GM23338 (cell line): Measurements from ENCODE around the gene DFFA. TPM values are rescaled to one million over a fixed set of nuclear protein-coding genes. Genes with fewer than 3 reads are reported as not detected.
"Not testable (repeated sequence)": the region's sequence is repeated elsewhere in the genome, so short reads cannot be mapped to it uniquely, and the experiment has no call there.

Source experiments
- ATAC-seq: fragments of 200-7000 bp; cut with Tn5 transposase; 3 replicates; pipeline ENCODE4 v1.9.1; 2020
- DNase-seq: peaks from one replicate; pipeline ENCODE4 v3.0.0-alpha.2; 2015; ENCODE audit warnings: low spot score
- H2AFZ ChIP-seq: fragments of 200-600 bp; sonication (generic); 2 replicates; pipeline ENCODE4 v1.8.0; 2016; ENCODE audit warnings: antibody characterized with exemption, mild to moderate bottlenecking, moderate library complexity
- H3F3A ChIP-seq: fragments of 200-600 bp; sonication (generic); replicated peaks from 2 replicates; pipeline ENCODE4 v1.8.0; 2017; ENCODE audit warnings: antibody characterized with exemption, mixed run types, low read depth
- H3K27ac ChIP-seq: fragments of 200-600 bp; sonication (generic); 2 replicates; pipeline ENCODE4 v1.6.1; 2016; ENCODE audit warnings: low read depth
- H3K27me3 ChIP-seq: fragments of 200-600 bp; sonication (generic); 2 replicates; pipeline ENCODE4 v1.8.0; 2016; ENCODE audit warnings: mild to moderate bottlenecking, mixed run types, moderate library complexity; ENCODE audit not compliant: insufficient read depth
- H3K36me3 ChIP-seq: fragments of 200-600 bp; sonication (generic); 2 replicates; pipeline ENCODE4 v1.8.0; 2016; ENCODE audit warnings: mild to moderate bottlenecking; ENCODE audit not compliant: insufficient read depth
- H3K4me1 ChIP-seq: fragments of 200-600 bp; sonication (generic); 2 replicates; pipeline ENCODE4 v1.8.0; 2016; ENCODE audit warnings: mild to moderate bottlenecking, moderate library complexity; ENCODE audit not compliant: insufficient read depth
- H3K4me2 ChIP-seq: fragments of 200-600 bp; sonication (generic); 2 replicates; pipeline ENCODE4 v1.7.1; 2017; ENCODE audit warnings: mixed run types
- H3K4me3 ChIP-seq: fragments of 200-600 bp; sonication (generic); 2 replicates; pipeline ENCODE4 v1.6.1; 2016; ENCODE audit warnings: mixed run types
- H3K79me2 ChIP-seq: fragments of 200-600 bp; sonication (generic); replicated peaks from 2 replicates; pipeline ENCODE4 v1.8.0; 2017; ENCODE audit warnings: mild to moderate bottlenecking; ENCODE audit not compliant: insufficient read depth
- H3K9me2 ChIP-seq: fragments of 200-600 bp; sonication (generic); 2 replicates; pipeline ENCODE4 v1.8.0; 2017; ENCODE audit not compliant: insufficient read depth
- H4K20me1 ChIP-seq: fragments of 200-600 bp; sonication (generic); replicated peaks from 2 replicates; pipeline ENCODE4 v1.8.0; 2017; ENCODE audit warnings: mild to moderate bottlenecking; ENCODE audit not compliant: insufficient read depth
- H3K27ac Mint-ChIP-seq: 2 replicates; pipeline ENCODE4 v1.8.0; 2020; ENCODE audit warnings: inconsistent platforms, mild to moderate bottlenecking, moderate library complexity, mixed read lengths
- H3K27me3 Mint-ChIP-seq: 3 replicates; pipeline ENCODE4 v1.8.0; 2022; ENCODE audit warnings: low read depth, mild to moderate bottlenecking, moderate library complexity, mixed read lengths, inconsistent platforms; ENCODE audit not compliant: insufficient read depth, poor library complexity
- H3K36me3 Mint-ChIP-seq: 3 replicates; pipeline ENCODE4 v1.8.0; 2021; ENCODE audit warnings: low read depth, mild to moderate bottlenecking, inconsistent platforms, moderate library complexity, mixed read lengths
- H3K4me1 Mint-ChIP-seq: 3 replicates; pipeline ENCODE4 v1.8.0; 2020; ENCODE audit warnings: mild to moderate bottlenecking, inconsistent platforms, mixed read lengths
- H3K4me3 Mint-ChIP-seq: 3 replicates; pipeline ENCODE4 v1.8.0; 2021; ENCODE audit warnings: moderate library complexity, mild to moderate bottlenecking, inconsistent platforms, mixed read lengths
- H3K9me3 Mint-ChIP-seq: 3 replicates; pipeline ENCODE4 v1.8.0; 2020; ENCODE audit warnings: moderate library complexity, mild to moderate bottlenecking, inconsistent platforms, mixed read lengths
- EZH2 ChIP-seq: fragments of 200-600 bp; sonication (generic); IDR thresholded peaks from one replicate; pipeline ENCODE4 v1.8.0; 2017; ENCODE audit warnings: antibody characterized with exemption, mild to moderate bottlenecking, low read depth; ENCODE audit not compliant: unreplicated experiment
- EZH2phosphoT487 ChIP-seq: fragments of 200-600 bp; sonication (generic); IDR thresholded peaks from one replicate; pipeline ENCODE4 v1.8.1; 2018; ENCODE audit warnings: antibody characterized with exemption; ENCODE audit not compliant: unreplicated experiment
- JUNB ChIP-seq: IDR thresholded peaks from one replicate; pipeline ENCODE4 v1.6.1; 2016; ENCODE audit warnings: antibody characterized with exemption; ENCODE audit not compliant: unreplicated experiment
- NANOG ChIP-seq: IDR thresholded peaks from 2 replicates; pipeline ENCODE4 v1.6.1; 2016; ENCODE audit warnings: antibody characterized with exemption, borderline replicate concordance
- POLR2AphosphoS5 ChIP-seq: IDR thresholded peaks from 2 replicates; pipeline ENCODE4 v1.6.1; 2016; ENCODE audit warnings: antibody characterized with exemption, low read depth
- STAT1 ChIP-seq: IDR thresholded peaks from one replicate; pipeline ENCODE4 v1.6.1; 2016; ENCODE audit warnings: antibody characterized with exemption; ENCODE audit not compliant: unreplicated experiment
- ZNF331 ChIP-seq: fragments of 250-450 bp; sonication (Bioruptor Pico); IDR thresholded peaks from 2 replicates; pipeline ENCODE4 v1.5.0; 2020; ENCODE audit warnings: low read depth, mild to moderate bottlenecking, moderate library complexity
- polyA plus RNA-seq: library from polyadenylated mRNA; unstranded; fragments of >200 nt; fragmentation: Nextera tagmentation; extraction: Ambion mirVana; gene quantifications from 2 replicates; pipeline ENCODE4 v1.2.1, GENCODE V29; 2016
- total RNA-seq: library from RNA; depleted of rRNA; stranded (reverse); fragments of >200 nt; shearing (Covaris generic); gene quantifications from 2 replicates; pipeline ENCODE4 v1.2.3, GENCODE V29; 2014
- TF ChIP-seq, protein P1 (sequence below): IDR thresholded peaks from 2 replicates; pipeline ENCODE4 v1.6.1; 2016; ENCODE audit warnings: antibody characterized with exemption
- TF ChIP-seq, protein P2 (sequence below): fragments of 250-450 bp; sonication (Bioruptor Pico); IDR thresholded peaks from 2 replicates; pipeline ENCODE4 v1.5.0; 2020; ENCODE audit warnings: mild to moderate bottlenecking, moderate library complexity

DFFA gene
- total and polyA plus RNA-seq, 2 experiments from 2014 or later, result 65.2 to 82.0 TPM

DNA sequence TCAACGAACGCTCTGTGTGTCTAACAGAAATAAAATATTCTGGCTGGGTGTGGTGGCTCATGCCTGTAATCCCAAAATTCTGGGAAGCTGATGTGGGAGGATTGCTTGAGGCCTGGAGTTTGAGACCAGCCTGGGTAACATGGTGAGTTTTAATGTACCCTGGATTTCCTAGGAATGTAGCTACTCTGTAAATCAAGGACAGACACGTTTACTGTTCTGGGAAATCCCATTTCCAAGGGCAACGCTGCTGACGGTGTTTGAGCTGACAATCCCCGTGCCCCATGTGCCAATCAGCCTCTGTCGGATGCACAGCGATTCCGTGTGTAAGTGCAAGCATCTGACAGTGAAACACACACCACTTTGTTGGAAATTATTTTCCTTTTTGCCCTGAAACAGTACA, 14.5 kb downstream of the DFFA start:
- no peaks in the 10 kb centered on the region for H3K4me1 ChIP-seq
- H3K79me2 ChIP-seq, result no peaks in the 10 kb centered on the region
- ATAC-seq, result no peak
- Mint-ChIP-seq H3K9me3 (peaks cover 5% of the 10 kb centered on the region; the same call in 2 of the 3 replicates), H3K4me1 (no peaks in the 10 kb centered on the region), H3K27ac (no peak overlapping the region), H3K27me3 (peaks cover 8% of the 10 kb centered on the region), H3K36me3 (peaks cover 47% of the 10 kb centered on the region), H3K4me3 (no peak overlapping the region)
- peaks cover 22% of the 10 kb centered on the region for H3K36me3 ChIP-seq
- no peak overlapping the region for H3K4me3 ChIP-seq
- H4K20me1 ChIP-seq, result no peaks in the 10 kb centered on the region; the same call in 1 of the 2 replicates
- H3K27me3 ChIP-seq, result no peaks in the 10 kb centered on the region
- H2AFZ ChIP-seq, result no peak overlapping the region
- 0 out of 2 replicates have a peak overlapping the region, but pooled peaks have one; percentile 59 for H3K27ac ChIP-seq
- peaks cover 25% of the 10 kb centered on the region; the same call in 1 of the 2 replicates for H3F3A ChIP-seq
- no peak overlapping the region for H3K4me2 ChIP-seq
- no peaks in the 10 kb centered on the region for H3K9me2 ChIP-seq
- no peak for DNase-seq
- TF ChIP-seq POLR2AphosphoS5 (no peak), ZNF331 (CRISPR knock-in tag) (no peak), STAT1 (no peak), EZH2 (no peak)
- TF ChIP-seq, protein P1, sequence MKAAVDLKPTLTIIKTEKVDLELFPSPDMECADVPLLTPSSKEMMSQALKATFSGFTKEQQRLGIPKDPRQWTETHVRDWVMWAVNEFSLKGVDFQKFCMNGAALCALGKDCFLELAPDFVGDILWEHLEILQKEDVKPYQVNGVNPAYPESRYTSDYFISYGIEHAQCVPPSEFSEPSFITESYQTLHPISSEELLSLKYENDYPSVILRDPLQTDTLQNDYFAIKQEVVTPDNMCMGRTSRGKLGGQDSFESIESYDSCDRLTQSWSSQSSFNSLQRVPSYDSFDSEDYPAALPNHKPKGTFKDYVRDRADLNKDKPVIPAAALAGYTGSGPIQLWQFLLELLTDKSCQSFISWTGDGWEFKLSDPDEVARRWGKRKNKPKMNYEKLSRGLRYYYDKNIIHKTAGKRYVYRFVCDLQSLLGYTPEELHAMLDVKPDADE, result no peak

DNA sequence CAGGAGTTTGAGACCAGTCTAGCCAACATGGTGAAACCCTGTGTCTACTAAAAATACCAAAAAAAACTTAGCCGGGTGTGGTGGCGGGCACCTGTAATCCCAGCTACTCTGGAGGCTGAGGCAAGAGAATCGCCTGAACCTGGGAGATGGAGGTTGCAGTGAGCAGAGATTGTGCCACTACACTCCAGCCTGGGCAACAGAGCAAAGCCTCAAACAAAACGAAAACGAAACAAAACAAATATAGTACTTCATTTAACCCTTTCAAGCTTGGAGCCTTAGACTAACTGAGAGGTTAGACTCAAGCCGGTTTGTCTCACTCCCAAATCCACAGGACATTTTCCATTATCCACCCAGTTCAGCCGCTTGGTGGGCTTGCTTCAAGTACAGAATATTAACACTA, 14.9 kb downstream of the DFFA start:
- not testable (repeated sequence) for H4K20me1 ChIP-seq, H3K4me1 ChIP-seq, H3K4me2 ChIP-seq, H3K4me3 Mint-ChIP-seq, H3K27me3 ChIP-seq, ATAC-seq, DNase-seq, H3K9me3 Mint-ChIP-seq, H3K27me3 Mint-ChIP-seq, H2AFZ ChIP-seq, H3K4me3 ChIP-seq, H3K4me1 Mint-ChIP-seq, H3K27ac Mint-ChIP-seq, H3K79me2 ChIP-seq, H3K9me2 ChIP-seq
- Histone ChIP-seq H3K27ac (0 out of 2 replicates have a peak overlapping the region, but pooled peaks have one; percentile 59), H3F3A (peaks cover 20% of the 10 kb centered on the region; the same call in 1 of the 2 replicates), H3K36me3 (peaks cover 18% of the 10 kb centered on the region)
- peaks cover 42% of the 10 kb centered on the region for H3K36me3 Mint-ChIP-seq

DNA sequence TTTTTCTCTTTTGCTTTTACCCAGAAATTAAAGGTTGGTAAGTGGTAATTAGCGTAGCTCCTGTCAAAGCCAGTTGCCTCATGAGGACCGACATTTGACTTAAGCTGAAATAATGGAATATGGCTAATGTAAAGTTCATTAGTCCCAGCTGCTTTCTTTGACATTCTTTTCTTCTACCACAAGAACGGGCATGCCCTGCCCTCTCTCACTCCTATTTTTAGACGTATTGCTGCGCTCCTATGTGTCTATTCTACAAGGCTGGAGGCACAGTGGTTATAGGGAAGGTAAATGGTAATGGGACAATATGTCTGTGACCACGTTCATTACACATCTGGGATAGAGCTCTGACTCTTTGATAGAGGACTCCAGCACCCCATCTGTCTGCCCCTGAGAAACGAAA, 15.7 kb downstream of the DFFA start:
- H3K27me3 ChIP-seq, result no peaks in the 10 kb centered on the region
- peaks cover 12% of the 10 kb centered on the region; the same call in 1 of the 2 replicates for H3F3A ChIP-seq
- peaks cover 5% of the 10 kb centered on the region; the same call in 2 of the 3 replicates for H3K9me3 Mint-ChIP-seq
- H3K36me3 Mint-ChIP-seq, result peaks cover 34% of the 10 kb centered on the region
- peaks cover 2% of the 10 kb centered on the region for H3K4me1 Mint-ChIP-seq
- peak overlapping the region; percentile 59; the same call in 1 of the 2 replicates for H3K27ac ChIP-seq
- H4K20me1 ChIP-seq, result no peaks in the 10 kb centered on the region
- no peaks in the 10 kb centered on the region for H3K79me2 ChIP-seq
- H3K4me3 Mint-ChIP-seq, result no peak overlapping the region
- no peak overlapping the region for H2AFZ ChIP-seq
- peaks cover 16% of the 10 kb centered on the region for H3K36me3 ChIP-seq
- DNase-seq, result no peak
- no peak overlapping the region for H3K4me2 ChIP-seq
- peaks cover 8% of the 10 kb centered on the region for H3K27me3 Mint-ChIP-seq
- ATAC-seq, result no peak
- H3K4me1 ChIP-seq, result peaks cover 3% of the 10 kb centered on the region
- no peak overlapping the region for H3K4me3 ChIP-seq
- no peaks in the 10 kb centered on the region for H3K9me2 ChIP-seq
- no peak overlapping the region for H3K27ac Mint-ChIP-seq
- TF ChIP-seq NANOG (no peak), JUNB (no peak), EZH2 (no peak), EZH2phosphoT487 (no peak)
- TF ChIP-seq, protein P2, sequence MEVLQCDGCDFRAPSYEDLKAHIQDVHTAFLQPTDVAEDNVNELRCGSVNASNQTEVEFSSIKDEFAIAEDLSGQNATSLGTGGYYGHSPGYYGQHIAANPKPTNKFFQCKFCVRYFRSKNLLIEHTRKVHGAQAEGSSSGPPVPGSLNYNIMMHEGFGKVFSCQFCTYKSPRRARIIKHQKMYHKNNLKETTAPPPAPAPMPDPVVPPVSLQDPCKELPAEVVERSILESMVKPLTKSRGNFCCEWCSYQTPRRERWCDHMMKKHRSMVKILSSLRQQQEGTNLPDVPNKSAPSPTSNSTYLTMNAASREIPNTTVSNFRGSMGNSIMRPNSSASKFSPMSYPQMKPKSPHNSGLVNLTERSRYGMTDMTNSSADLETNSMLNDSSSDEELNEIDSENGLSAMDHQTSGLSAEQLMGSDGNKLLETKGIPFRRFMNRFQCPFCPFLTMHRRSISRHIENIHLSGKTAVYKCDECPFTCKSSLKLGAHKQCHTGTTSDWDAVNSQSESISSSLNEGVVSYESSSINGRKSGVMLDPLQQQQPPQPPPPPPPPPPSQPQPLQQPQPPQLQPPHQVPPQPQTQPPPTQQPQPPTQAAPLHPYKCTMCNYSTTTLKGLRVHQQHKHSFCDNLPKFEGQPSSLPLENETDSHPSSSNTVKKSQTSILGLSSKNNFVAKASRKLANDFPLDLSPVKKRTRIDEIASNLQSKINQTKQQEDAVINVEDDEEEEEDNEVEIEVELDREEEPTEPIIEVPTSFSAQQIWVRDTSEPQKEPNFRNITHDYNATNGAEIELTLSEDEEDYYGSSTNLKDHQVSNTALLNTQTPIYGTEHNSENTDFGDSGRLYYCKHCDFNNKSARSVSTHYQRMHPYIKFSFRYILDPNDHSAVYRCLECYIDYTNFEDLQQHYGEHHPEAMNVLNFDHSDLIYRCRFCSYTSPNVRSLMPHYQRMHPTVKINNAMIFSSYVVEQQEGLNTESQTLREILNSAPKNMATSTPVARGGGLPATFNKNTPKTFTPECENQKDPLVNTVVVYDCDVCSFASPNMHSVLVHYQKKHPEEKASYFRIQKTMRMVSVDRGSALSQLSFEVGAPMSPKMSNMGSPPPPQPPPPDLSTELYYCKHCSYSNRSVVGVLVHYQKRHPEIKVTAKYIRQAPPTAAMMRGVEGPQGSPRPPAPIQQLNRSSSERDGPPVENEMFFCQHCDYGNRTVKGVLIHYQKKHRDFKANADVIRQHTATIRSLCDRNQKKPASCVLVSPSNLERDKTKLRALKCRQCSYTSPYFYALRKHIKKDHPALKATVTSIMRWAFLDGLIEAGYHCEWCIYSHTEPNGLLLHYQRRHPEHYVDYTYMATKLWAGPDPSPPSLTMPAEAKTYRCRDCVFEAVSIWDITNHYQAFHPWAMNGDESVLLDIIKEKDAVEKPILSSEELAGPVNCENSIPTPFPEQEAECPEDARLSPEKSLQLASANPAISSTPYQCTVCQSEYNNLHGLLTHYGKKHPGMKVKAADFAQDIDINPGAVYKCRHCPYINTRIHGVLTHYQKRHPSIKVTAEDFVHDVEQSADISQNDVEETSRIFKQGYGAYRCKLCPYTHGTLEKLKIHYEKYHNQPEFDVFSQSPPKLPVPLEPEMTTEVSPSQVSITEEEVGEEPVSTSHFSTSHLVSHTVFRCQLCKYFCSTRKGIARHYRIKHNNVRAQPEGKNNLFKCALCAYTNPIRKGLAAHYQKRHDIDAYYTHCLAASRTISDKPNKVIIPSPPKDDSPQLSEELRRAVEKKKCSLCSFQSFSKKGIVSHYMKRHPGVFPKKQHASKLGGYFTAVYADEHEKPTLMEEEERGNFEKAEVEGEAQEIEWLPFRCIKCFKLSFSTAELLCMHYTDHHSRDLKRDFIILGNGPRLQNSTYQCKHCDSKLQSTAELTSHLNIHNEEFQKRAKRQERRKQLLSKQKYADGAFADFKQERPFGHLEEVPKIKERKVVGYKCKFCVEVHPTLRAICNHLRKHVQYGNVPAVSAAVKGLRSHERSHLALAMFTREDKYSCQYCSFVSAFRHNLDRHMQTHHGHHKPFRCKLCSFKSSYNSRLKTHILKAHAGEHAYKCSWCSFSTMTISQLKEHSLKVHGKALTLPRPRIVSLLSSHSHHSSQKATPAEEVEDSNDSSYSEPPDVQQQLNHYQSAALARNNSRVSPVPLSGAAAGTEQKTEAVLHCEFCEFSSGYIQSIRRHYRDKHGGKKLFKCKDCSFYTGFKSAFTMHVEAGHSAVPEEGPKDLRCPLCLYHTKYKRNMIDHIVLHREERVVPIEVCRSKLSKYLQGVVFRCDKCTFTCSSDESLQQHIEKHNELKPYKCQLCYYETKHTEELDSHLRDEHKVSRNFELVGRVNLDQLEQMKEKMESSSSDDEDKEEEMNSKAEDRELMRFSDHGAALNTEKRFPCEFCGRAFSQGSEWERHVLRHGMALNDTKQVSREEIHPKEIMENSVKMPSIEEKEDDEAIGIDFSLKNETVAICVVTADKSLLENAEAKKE, result no peak
- TF ChIP-seq, protein P1, result no peak
